HL-60 (cell line): Measurements from ENCODE around the gene BTBD16.

Experiments used
- CTCF ChIP-seq: IDR thresholded peaks from one replicate; pipeline ENCODE4 v1.5.1; 2011; ENCODE audit warnings: low read length, control low read depth, inconsistent platforms; ENCODE audit not compliant: insufficient read depth
- POLR2AphosphoS5 ChIP-seq: IDR thresholded peaks from 2 replicates; pipeline ENCODE4 v1.6.1; 2012; ENCODE audit warnings: low read depth

- TF ChIP-seq POLR2AphosphoS5 (no peak), CTCF (no peak)
These were observed 37.2 kb upstream of the BTBD16 start for GRCh38 chr10:122233857-122234348.
